VCaP (cell line): ENCODE data around the gene KDSR.

Experiments
- H3K27ac ChIP-seq: fragments of 450-650 bp; 2 replicates; pipeline ENCODE4 v1.5.1; 2017
- CTCF ChIP-seq: fragments of 450-650 bp; conservative IDR thresholded peaks from 2 replicates; pipeline ENCODE4 v1.5.1; 2017; ENCODE audit warnings: mild to moderate bottlenecking, moderate library complexity

Gene KDSR

GRCh38 chr18:63283305-63284094 is 83.5 kb downstream of the KDSR start:
- TF ChIP-seq CTCF: no peak
- H3K27ac ChIP-seq: no peak overlapping the region

- TF ChIP-seq CTCF: no peak
- no peak overlapping the region for H3K27ac ChIP-seq
Observed at GRCh38 chr18:63282793-63283192, 84.2 kb downstream of the KDSR start.
